IMR-90 (cell line): Measurements from ENCODE around the gene ZDHHC11B. TPM values are rescaled to one million over a fixed set of nuclear protein-coding genes. Genes with fewer than 3 reads are reported as not detected.

Source experiments
- ATAC-seq: fragments of 200-7000 bp; cut with Tn5 transposase; 2 replicates; pipeline ENCODE4 v1.9.1; 2020; ENCODE audit warnings: low read depth, mild to moderate bottlenecking, moderate library complexity
- BruUV-seq: library from RNA; stranded (reverse); fragments of 400-500 nt; replicated peaks from 2 replicates; lab custom pipeline; 2021; lab: Mats Ljungman, UMichigan
- CTCF ChIA-PET: fragments of 300-600 bp; formaldehyde crosslinking; extraction: SDS; loops from one replicate; lab custom pipeline; 2021; ENCODE audit warnings: antibody characterized with exemption; lab: Yijun Ruan, JAX
- POLR2A ChIA-PET: fragments of 300-600 bp; sonication (Branson Sonifier 250); formaldehyde crosslinking; loops from one replicate; lab custom pipeline; 2022; ENCODE audit warnings: antibody characterized with exemption; ENCODE audit not compliant: unreplicated experiment; lab: Charles Lee
- DNase-seq: peaks from one replicate; pipeline ENCODE4 v3.0.0; 2013
- H2AFZ ChIP-seq: replicated peaks from 2 replicates; pipeline ENCODE3; 2013; ENCODE audit warnings: low read length, mild to moderate bottlenecking; ENCODE audit not compliant: poor library complexity
- H2AK5ac ChIP-seq: 2 replicates; pipeline ENCODE4 v1.6.1; 2013; ENCODE audit warnings: low read depth, low read length, inconsistent platforms
- H2AK9ac ChIP-seq: replicated peaks from 2 replicates; pipeline ENCODE3; 2013; ENCODE audit warnings: mild to moderate bottlenecking, low read depth, low read length, moderate library complexity; ENCODE audit not compliant: poor library complexity
- H2BK120ac ChIP-seq: 2 replicates; pipeline ENCODE4 v1.6.1; 2013; ENCODE audit warnings: low read depth, low read length, inconsistent platforms
- H2BK15ac ChIP-seq: 3 replicates; pipeline ENCODE4 v1.6.1; 2013; ENCODE audit warnings: low read depth, low read length, inconsistent platforms
- H2BK20ac ChIP-seq: 2 replicates; pipeline ENCODE4 v1.6.1; 2013; ENCODE audit warnings: low read depth, mild to moderate bottlenecking, inconsistent platforms, low read length, moderate library complexity
- H2BK5ac ChIP-seq: 2 replicates; pipeline ENCODE4 v1.6.1; 2013; ENCODE audit warnings: mild to moderate bottlenecking, low read depth, low read length, inconsistent platforms; ENCODE audit not compliant: poor library complexity, severe bottlenecking
- H3K14ac ChIP-seq: replicated peaks from 2 replicates; pipeline ENCODE4 v1.6.1; 2013; ENCODE audit warnings: low read depth, low read length, inconsistent platforms
- H3K18ac ChIP-seq: 2 replicates; pipeline ENCODE4 v1.6.1; 2013; ENCODE audit warnings: low read depth, low read length, control low read depth
- H3K23ac ChIP-seq: 2 replicates; pipeline ENCODE4 v1.6.1; 2013; ENCODE audit warnings: low read depth, low read length, inconsistent platforms
- H3K27ac ChIP-seq: 2 replicates; pipeline ENCODE4 v1.5.1; 2013; ENCODE audit warnings: mild to moderate bottlenecking, control low read depth, low read length; ENCODE audit not compliant: insufficient read depth
- H3K27me3 ChIP-seq: 2 replicates; pipeline ENCODE4 v1.6.1; 2013; ENCODE audit warnings: low read length; ENCODE audit not compliant: control insufficient read depth, insufficient read depth
- H3K36me3 ChIP-seq: 2 replicates; pipeline ENCODE4 v1.6.1; 2013; ENCODE audit warnings: low read length, mixed read lengths; ENCODE audit not compliant: control insufficient read depth, insufficient read depth
- H3K4ac ChIP-seq: 2 replicates; pipeline ENCODE4 v1.6.1; 2013; ENCODE audit warnings: low read depth, low read length, inconsistent platforms
- H3K4me1 ChIP-seq: 2 replicates; pipeline ENCODE4 v1.6.1; 2013; ENCODE audit warnings: low read length, mixed read lengths; ENCODE audit not compliant: control insufficient read depth, insufficient read depth
- H3K4me2 ChIP-seq: 2 replicates; pipeline ENCODE4 v1.6.1; 2013; ENCODE audit warnings: low read depth, mild to moderate bottlenecking, control low read depth, low read length, moderate library complexity
- H3K4me3 ChIP-seq: 2 replicates; pipeline ENCODE4 v1.5.1; 2013; ENCODE audit warnings: low read depth, mild to moderate bottlenecking, control low read depth, low read length, moderate library complexity; ENCODE audit not compliant: insufficient read depth
- H3K56ac ChIP-seq: 2 replicates; pipeline ENCODE4 v1.6.1; 2013; ENCODE audit warnings: low read length, inconsistent platforms; ENCODE audit not compliant: insufficient read depth; ENCODE audit errors: extremely low read depth
- H3K79me1 ChIP-seq, 2 experiments: 2 replicates each; pipeline ENCODE4 v1.6.1; 2013; ENCODE audit warnings: low read length in 2 of 2, inconsistent platforms in 1 of 2, low read depth in 1 of 2
- H3K9ac ChIP-seq: 2 replicates; pipeline ENCODE4 v1.6.1; 2013; ENCODE audit warnings: low read depth, low read length, control low read depth
- H3K9me1 ChIP-seq: 2 replicates; pipeline ENCODE4 v1.6.1; 2013; ENCODE audit warnings: low read length, inconsistent platforms; ENCODE audit not compliant: insufficient read depth
- H3K9me3 ChIP-seq: 2 replicates; pipeline ENCODE4 v1.6.1; 2013; ENCODE audit warnings: low read length; ENCODE audit not compliant: control insufficient read depth, insufficient read depth
- H4K20me1 ChIP-seq: 2 replicates; pipeline ENCODE4 v1.6.1; 2013; ENCODE audit warnings: low read length, inconsistent platforms; ENCODE audit not compliant: insufficient read depth
- H4K5ac ChIP-seq: 2 replicates; pipeline ENCODE4 v1.6.1; 2013; ENCODE audit warnings: mild to moderate bottlenecking, low read depth, low read length, control low read depth
- H4K8ac ChIP-seq, 2 experiments: 2 replicates each; pipeline ENCODE4 v1.6.1; 2013; ENCODE audit warnings: low read depth in 2 of 2, low read length in 2 of 2, control low read depth in 1 of 2, inconsistent platforms in 1 of 2
- H4K91ac ChIP-seq: 2 replicates; pipeline ENCODE4 v1.6.1; 2013; ENCODE audit warnings: low read depth, low read length, inconsistent platforms; ENCODE audit not compliant: insufficient read depth
- CTCF ChIP-seq: conservative IDR thresholded peaks from 2 replicates; pipeline ENCODE4 v1.5.1; 2012; ENCODE audit warnings: mild to moderate bottlenecking, low read depth, low read length, improper control_type of control experiment
- NFE2L2 ChIP-seq: fragments of 150-350 bp; IDR thresholded peaks from 2 replicates; pipeline ENCODE4 v1.6.1; 2016; ENCODE audit warnings: low read depth, mild to moderate bottlenecking, low read length
- SMC3 ChIP-seq: fragments of 150-350 bp; IDR thresholded peaks from 2 replicates; pipeline ENCODE4 v1.6.1; 2016; ENCODE audit warnings: low read depth, mild to moderate bottlenecking, antibody characterized with exemption, low read length, moderate library complexity
- WGBS, 2 experiments: methylation state at CpG; one replicate each; pipeline versions ENCODE4 v1.1.5 to v1.1.7; 2013; ENCODE audit warnings: missing lambda C conversion rate in 2 of 2; ENCODE audit not compliant: insufficient read length in 1 of 2; ENCODE audit errors: extremely low coverage in 2 of 2; 5-methylcytosine and 5-hydroxymethylcytosine counted together
- dilution Hi-C: fragments of 300-500 bp; cut with HindIII; formaldehyde crosslinking; loops from one replicate; pipeline ENCODE4 v1.14.3; 2018; ENCODE audit warnings: low sequenced_read_pairs; ENCODE audit not compliant: unreplicated experiment
- in situ Hi-C: fragments of 300-500 bp; cut with MboI; formaldehyde crosslinking; loops from 3 replicates; pipeline ENCODE4 v1.14.3; 2019; ENCODE audit warnings: low sequenced_read_pairs, inconsistent platforms, mixed read lengths
- intact Hi-C: fragments of 100-400 bp; cut with micrococcal nuclease; formaldehyde crosslinking; loops from 2 replicates; pipeline ENCODE4 v1.10.0; 2022
- polyA plus RNA-seq, 3 experiments: library from polyadenylated mRNA; depleted of rRNA; stranded (reverse); fragments of >200 nt; gene quantifications; 2 replicates each; pipeline ENCODE4 v1.2.3, GENCODE V29; 2012; ENCODE audit warnings: low replicate concordance in 1 of 3
- total RNA-seq: library from RNA; depleted of rRNA; stranded (reverse); fragments of >200 nt; gene quantifications from 2 replicates; pipeline ENCODE4 v1.2.3, GENCODE V29; 2012

ZDHHC11B gene
- total and polyA plus RNA-seq, 2 of the 4 experiments (the other 2 are of a cell fraction) = 0.12 TPM; not detected in 1

- WGBS, 2 experiments = 100% methylated on average over 1 of the region's 8 CpGs; no CpG with 5 or more reads in 1 of the 2 experiments
- in situ Hi-C loops = no loop called here
- POLR2A ChIA-PET = no interaction called here
Measured at GRCh38 chr5:665541-665955, 119.0 kb downstream of the ZDHHC11B start.

More at GRCh38 chr5:665541-665955, 119.0 kb downstream of the ZDHHC11B start:
- Histone ChIP-seq H3K36me3 (peaks cover 4% of the 10 kb centered on the region; the same call in 1 of the 2 replicates), H4K5ac (no peak overlapping the region), H3K9me3 (no peaks in the 10 kb centered on the region; the same call in 1 of the 2 replicates), H2AK9ac (no peak overlapping the region), H3K23ac (no peak overlapping the region), H2BK15ac (no peak overlapping the region), H2BK120ac (no peak overlapping the region), H2BK20ac (no peak overlapping the region), H4K20me1 (no peaks in the 10 kb centered on the region), H3K27me3 (no peaks in the 10 kb centered on the region), H3K4me3 (no peak overlapping the region), H3K4me1 (no peaks in the 10 kb centered on the region), H2AFZ (no peak overlapping the region), H3K14ac (no peak overlapping the region), H2BK5ac (no peak overlapping the region), H3K56ac (no peak overlapping the region), H3K18ac (no peak overlapping the region), H2AK5ac (no peak overlapping the region), H3K9me1 (no peaks in the 10 kb centered on the region), H3K9ac (no peak overlapping the region), H4K91ac (no peak overlapping the region), H3K4me2 (no peak overlapping the region), H3K27ac (no peak overlapping the region), H3K79me1 (no peaks in the 10 kb centered on the region), H4K8ac (no peak overlapping the region), H3K4ac (no peak overlapping the region)
- ATAC-seq (no peak), DNase-seq (no peak)
- dilution Hi-C loops = no loop called here
- TF ChIP-seq NFE2L2 (no peak), CTCF (no peak), SMC3 (no peak)
- CTCF ChIA-PET = no interaction called here
- intact Hi-C loops = no loop called here
- no TSS peak for BruUV-seq
